CD1c-positive myeloid dendritic cell (primary cell): ENCODE data around the gene MEGF9.
"Not testable (repeated sequence)": the region's sequence is repeated elsewhere in the genome, so short reads cannot be mapped to it uniquely, and the experiment has no call there.

Source experiments
- DNase-seq: peaks from one replicate; pipeline ENCODE4 v3.0.0-alpha.2; 2016; ENCODE audit errors: extremely low spot score

MEGF9 gene

DNA sequence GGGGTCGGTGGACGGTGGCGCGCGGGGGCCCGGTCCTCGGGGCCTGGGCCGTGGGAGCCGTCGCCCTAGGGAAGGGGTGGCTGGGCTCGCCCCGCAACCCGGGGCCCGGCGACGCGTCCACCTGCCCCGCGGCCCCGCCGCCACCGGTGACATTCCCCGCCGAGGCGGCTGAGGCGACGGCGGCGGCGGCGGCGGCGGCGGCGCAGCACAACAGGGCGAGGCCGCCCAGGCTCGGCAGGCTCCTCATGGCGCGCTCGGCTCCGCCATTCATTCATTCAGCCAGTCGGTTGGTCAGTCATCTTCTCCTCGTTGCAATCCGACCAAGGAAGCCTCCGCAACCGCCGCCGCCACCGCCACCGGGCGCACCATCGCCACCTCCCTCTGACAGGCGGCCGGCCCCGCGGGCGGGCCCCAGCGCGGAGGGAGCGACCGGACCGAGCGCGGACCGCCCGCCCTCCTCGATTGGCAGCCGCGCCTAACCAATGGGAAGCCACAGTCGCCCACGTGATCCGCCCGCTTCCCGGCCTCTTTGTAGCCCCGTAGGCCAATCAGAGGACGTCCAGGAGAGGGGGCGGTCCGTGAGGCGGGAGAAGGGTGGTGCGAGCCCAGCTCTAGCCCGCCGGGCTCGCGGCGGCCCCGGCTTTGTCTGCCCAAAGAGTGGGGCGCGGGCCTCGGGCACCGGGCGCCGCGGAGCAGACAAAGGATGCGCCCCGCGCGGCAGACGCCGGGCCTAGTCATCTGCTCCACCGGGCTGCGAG lies at the start of gene MEGF9:
TSS of gene MEGF9 (minus strand) at position 383 of the 758 bp plus-strand sequence. CDS start at position 271, 112 bp downstream.
- peak; percentile 99 for DNase-seq

DNA sequence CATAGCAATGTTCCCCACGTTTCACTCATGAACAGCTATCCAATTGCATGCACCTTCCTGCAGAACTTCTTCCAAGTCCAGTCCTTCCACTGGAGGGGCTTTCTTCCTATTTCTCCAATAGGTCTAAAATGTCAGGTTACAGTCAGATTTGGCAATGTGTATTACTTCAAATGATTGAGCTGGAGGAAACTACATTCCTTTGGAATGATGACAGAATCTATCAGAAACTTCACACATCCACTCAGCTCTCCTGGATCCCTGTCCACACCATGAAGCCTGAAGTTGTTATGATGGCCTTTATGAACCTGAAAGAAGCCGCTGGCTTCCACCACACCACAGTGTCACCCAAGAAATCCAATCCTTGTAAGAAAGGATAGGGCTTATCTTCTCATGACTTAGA lies 46.7 kb upstream of the MEGF9 start:
- DNase-seq, result no peak

DNA sequence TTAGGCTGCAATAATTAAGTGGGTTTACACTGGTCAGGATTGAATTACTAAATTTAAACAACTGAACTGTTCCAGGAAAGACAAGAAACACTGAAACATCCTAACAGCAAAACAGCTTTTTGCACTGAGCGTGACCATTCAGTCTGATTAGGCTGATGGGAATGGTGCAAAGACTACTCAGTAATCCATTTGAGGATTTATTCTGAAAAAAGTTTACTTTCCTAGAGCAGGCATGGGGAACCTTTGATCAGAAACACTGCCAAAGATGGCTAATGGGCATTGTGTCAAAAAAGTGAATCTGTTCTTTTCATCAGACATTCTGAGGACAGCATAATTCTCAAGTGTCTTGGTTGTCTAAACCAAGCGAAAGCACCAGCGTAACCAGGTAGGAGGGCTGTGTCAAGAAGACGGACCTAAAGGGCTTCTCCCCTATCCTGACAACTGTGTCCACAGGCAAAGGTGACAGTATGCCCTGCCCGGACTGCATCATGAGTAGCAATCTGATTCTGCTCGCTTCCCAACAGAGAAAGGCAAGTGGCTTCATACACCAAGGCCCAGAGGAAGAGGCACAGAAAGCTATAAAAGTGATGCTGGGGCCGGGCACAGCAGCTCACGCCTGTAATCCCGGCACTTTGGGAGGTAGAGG lies 45.6 kb upstream of the MEGF9 start:
- no peak for DNase-seq

DNA sequence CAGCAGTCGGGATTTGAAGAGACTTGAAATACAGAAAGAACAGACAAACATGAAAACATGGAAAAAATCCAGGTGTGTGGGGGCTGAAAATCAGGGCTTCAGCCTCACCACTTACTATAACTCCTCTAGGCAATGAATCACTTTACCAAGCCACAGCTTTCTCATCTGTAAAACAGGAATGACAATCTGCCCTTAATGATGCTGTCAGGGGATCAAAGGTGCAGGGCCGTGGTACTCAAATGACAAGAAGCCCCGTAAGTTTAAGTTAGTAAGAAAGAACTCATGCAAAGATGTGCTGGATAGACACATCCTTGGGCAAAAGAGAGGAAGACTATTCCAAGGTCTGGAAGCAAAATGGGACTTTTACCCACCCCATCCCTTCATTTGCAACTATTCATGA lies 44.3 kb upstream of the MEGF9 start:
- DNase-seq, result no peak

DNA sequence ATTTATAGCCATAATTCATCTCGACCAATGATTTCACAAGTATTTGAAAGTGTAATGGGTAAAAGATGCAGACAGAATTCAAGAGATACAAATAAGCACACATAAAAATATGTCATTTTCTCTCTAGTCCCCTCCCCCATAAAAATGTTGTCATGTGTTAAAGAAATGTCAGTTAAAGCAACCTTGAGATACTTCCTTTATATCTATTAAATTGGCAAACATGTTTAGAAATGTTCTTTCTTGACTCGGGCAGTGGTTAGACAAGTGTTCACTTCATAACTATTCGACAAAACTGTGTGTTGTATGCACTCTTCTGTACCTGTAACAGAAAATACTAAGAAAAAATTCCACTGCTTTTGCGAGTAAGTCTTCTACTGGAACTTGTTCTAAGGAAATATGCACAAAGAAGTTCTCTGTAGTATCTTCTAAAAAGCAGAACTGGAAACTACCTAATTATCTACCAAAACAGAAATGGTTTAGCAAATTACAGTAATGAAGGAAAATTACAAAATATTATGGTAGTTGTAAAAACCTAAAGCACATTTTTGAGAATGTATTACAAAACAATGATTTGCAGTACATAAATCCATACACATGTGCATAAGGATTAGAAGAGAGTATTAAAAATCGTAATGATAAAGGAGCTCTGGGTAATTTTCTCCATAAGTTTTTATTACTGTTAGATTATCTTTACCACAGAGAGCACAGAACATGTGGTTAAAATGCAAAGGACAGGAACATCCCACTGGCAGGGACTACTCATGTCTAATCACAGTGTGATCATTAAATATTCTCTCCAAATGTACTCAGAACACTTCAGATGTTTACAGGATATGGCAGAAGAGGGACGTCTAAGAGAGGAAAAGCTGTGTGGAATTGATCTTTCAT lies 43.0 kb upstream of the MEGF9 start:
- peak; percentile 46 for DNase-seq

- peak; percentile 56 for DNase-seq
Observed at GRCh38 chr9:120756531-120756930, 42.3 kb upstream of the MEGF9 start.

- DNase-seq, result peak; percentile 75
Observed at GRCh38 chr9:120755810-120756434, 41.7 kb upstream of the MEGF9 start.

GRCh38 chr9:120755044-120755443 lies 40.8 kb upstream of the MEGF9 start:
- no peak for DNase-seq

GRCh38 chr9:120750421-120750820 lies 36.2 kb upstream of the MEGF9 start:
- no peak for DNase-seq

- DNase-seq, result not testable (repeated sequence)
Observed at GRCh38 chr9:120746366-120746765, 32.1 kb upstream of the MEGF9 start.

DNA sequence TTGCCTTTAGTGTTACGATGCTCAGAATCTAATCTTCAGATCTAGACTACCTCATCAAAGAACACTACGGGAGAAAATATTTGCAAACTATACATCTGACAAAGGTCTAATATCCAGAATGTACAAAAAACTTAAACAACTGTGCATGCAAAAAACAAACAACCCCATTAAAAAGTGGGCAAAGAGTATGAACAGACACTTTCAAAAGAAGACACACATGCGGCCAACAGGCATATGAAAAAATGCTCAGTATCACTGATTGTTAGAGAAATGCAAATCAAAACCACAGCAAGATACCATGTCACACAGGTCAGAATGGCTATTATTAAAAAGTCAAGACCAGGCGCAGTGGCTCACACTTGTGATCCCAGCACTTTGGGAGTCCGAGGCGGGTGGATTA lies 31.0 kb upstream of the MEGF9 start:
- no peak for DNase-seq

- DNase-seq, result peak; percentile 47
Observed at GRCh38 chr9:120742951-120743416, 28.7 kb upstream of the MEGF9 start.

- no peak for DNase-seq
Observed at GRCh38 chr9:120741701-120742100, 27.4 kb upstream of the MEGF9 start.

- peak; percentile 29 for DNase-seq
Observed at GRCh38 chr9:120741191-120741590, 26.9 kb upstream of the MEGF9 start.

DNA sequence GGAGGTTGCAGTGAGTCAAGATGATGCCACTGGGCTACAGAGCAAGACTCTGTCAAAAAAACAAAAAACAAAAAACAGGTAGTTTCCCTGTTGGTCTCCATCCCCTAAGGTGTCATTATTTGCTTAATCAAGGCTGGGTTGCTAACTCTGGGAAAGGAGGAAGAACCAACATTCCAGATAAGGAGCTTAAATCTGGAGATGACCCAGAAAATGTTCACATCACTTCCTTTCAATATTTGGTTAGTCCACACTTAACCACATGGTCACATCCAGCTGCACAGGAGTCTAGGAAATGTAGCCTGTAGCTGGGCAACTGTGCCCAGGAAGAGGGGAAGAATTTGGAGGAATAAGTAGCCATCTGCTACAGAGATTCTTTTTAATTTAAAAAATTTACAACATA lies 25.9 kb upstream of the MEGF9 start:
- no peak for DNase-seq

- DNase-seq, result peak; percentile 64
Observed at GRCh38 chr9:120737416-120738165, 23.3 kb upstream of the MEGF9 start.

- no peak for DNase-seq
Observed at GRCh38 chr9:120736881-120737280, 22.6 kb upstream of the MEGF9 start.

- peak; percentile 88 for DNase-seq
Observed at GRCh38 chr9:120735415-120736126, 21.3 kb upstream of the MEGF9 start.

DNA sequence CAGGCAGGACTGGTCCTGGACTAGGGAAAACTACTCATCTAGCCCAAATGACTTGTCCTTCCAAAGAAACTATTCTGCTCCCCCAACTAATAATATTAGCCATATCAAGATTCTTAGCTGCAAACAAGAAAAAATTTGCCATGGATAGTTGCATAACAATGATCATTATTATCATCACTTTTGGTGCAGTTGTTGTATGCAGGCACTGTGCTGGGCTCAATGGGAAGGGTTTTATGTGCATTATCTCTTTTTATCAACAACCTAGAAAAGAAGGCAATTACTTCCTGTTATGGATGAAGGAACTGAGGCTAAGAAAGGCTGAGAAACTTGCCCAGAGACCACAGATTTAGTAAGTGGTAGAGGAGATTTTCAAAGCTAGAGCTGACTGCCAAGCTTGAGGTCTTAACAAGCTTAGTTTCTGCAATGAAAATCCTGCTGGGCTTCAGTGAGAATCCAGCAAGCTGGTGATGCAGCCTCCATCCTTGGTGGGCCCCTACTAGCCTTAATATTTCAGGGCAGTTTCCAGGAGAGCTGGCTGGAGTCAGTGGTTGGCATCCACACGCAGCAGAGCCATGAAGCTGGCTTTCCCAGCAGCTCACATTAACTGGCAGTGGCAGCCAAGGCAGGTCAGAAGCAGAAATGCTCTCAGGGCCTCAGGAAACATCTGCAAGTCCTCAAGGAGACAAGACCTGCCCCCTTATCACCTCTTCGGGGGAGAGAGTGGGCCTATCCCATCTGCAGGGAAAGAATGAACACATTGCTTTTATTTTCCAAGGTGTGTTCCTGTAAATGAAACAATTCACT lies 20.5 kb upstream of the MEGF9 start:
- DNase-seq, result no peak

GRCh38 chr9:120733190-120733589 lies 18.9 kb upstream of the MEGF9 start:
- DNase-seq, result no peak
